ENCODE results near the gene TECPR1.

DNA sequence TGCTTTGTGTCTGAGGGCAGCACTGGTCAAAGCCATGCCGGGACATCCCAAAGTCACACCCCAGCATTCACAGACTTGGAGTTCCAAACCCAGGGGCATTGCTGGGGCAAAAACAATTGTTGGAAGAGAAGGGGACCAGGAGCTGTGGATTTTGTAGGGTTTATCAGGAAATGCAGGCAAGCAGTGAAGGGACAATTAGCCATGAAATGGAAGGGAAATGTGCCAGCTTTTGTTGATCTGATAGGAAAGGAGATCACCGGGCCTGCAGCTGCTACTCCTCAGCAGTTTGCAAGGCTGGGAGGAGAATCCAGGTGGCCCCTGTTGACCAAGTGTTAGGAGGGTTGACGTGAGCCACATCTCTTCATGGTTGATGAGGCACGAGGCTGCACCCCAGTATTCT is 26.9 kb upstream of the TECPR1 start:
- no peak for TF ChIP-seq POLR2A (IDR thresholded peaks at IDR 0.05)
- TF ChIP-seq, protein P1, sequence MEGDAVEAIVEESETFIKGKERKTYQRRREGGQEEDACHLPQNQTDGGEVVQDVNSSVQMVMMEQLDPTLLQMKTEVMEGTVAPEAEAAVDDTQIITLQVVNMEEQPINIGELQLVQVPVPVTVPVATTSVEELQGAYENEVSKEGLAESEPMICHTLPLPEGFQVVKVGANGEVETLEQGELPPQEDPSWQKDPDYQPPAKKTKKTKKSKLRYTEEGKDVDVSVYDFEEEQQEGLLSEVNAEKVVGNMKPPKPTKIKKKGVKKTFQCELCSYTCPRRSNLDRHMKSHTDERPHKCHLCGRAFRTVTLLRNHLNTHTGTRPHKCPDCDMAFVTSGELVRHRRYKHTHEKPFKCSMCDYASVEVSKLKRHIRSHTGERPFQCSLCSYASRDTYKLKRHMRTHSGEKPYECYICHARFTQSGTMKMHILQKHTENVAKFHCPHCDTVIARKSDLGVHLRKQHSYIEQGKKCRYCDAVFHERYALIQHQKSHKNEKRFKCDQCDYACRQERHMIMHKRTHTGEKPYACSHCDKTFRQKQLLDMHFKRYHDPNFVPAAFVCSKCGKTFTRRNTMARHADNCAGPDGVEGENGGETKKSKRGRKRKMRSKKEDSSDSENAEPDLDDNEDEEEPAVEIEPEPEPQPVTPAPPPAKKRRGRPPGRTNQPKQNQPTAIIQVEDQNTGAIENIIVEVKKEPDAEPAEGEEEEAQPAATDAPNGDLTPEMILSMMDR (IDR thresholded peaks at IDR 0.05), result no peak

Measured in lower leg skin (tissue), 3 donors.